CD4-positive, alpha-beta T cell (primary cell): Measurements from ENCODE around the gene FRA10AC1. TPM values are rescaled to one million over a fixed set of nuclear protein-coding genes. Genes with fewer than 3 reads are reported as not detected.
"Not testable (repeated sequence)": the region's sequence is repeated elsewhere in the genome, so short reads cannot be mapped to it uniquely, and the experiment has no call there.

Source experiments
- ATAC-seq: fragments of 200-7000 bp; cut with Tn5 transposase; one replicate; pipeline ENCODE4 v1.10.0; 2022; ENCODE audit warnings: mild to moderate bottlenecking; ENCODE audit not compliant: poor library complexity
- CTCF ChIA-PET: fragments of 350-600 bp; sonication (Branson Sonifier 250); formaldehyde crosslinking; loops from one replicate; lab custom pipeline; 2021; ENCODE audit warnings: antibody characterized with exemption, inconsistent platforms; lab: Charles Lee
- POLR2A ChIA-PET: fragments of 350-600 bp; sonication (Branson Sonifier 250); formaldehyde crosslinking; loops from one replicate; lab custom pipeline; 2021; ENCODE audit warnings: antibody characterized with exemption, inconsistent platforms; lab: Charles Lee
- DNase-seq, 14 experiments: peaks; one replicate each; pipeline ENCODE4 v3.0.0-alpha.2; 2013 to 2020; ENCODE audit warnings: mixed read lengths in 2 of 14
- H3K27ac ChIP-seq, 2 donors: one replicate each; pipeline versions ENCODE4 v1.5.1 to v1.7.0; 2013; ENCODE audit warnings: low read length in 2 of 2, low read depth in 1 of 2, mild to moderate bottlenecking in 1 of 2
- H3K27me3 ChIP-seq, 2 experiments: 1 replicate in 1 of 2; 2 replicates in 1 of 2; pipeline versions ENCODE4 v1.6.1 to v1.7.0; 2013; ENCODE audit warnings: low read length in 2 of 2, control low read depth in 1 of 2, mild to moderate bottlenecking in 1 of 2, moderate library complexity in 1 of 2; ENCODE audit not compliant: insufficient read depth in 2 of 2, control insufficient read depth in 1 of 2
- H3K36me3 ChIP-seq: one replicate; pipeline ENCODE4 v1.6.1; 2013; ENCODE audit warnings: low read length, control low read depth; ENCODE audit not compliant: insufficient read depth
- H3K4me1 ChIP-seq: one replicate; pipeline ENCODE4 v1.6.1; 2013; ENCODE audit warnings: low read length, control low read depth; ENCODE audit not compliant: insufficient read depth
- H3K4me3 ChIP-seq: one replicate; pipeline ENCODE4 v1.5.1; 2013; ENCODE audit warnings: mild to moderate bottlenecking, low read length, moderate library complexity
- H3K9me3 ChIP-seq, 2 experiments: 1 replicate in 1 of 2; 2 replicates in 1 of 2; pipeline versions ENCODE4 v1.6.1 to v1.7.0; 2013; ENCODE audit warnings: low read length in 2 of 2, mild to moderate bottlenecking in 2 of 2, control low read depth in 1 of 2, moderate library complexity in 1 of 2; ENCODE audit not compliant: control insufficient read depth in 1 of 2, insufficient read depth in 1 of 2
- H3K27ac Mint-ChIP-seq: one replicate; pipeline ENCODE4 v1.8.0; 2020; ENCODE audit warnings: mixed read lengths
- H3K27me3 Mint-ChIP-seq: one replicate; pipeline ENCODE4 v1.8.0; 2021; ENCODE audit warnings: mixed read lengths
- H3K36me3 Mint-ChIP-seq: one replicate; pipeline ENCODE4 v1.8.0; 2021; ENCODE audit warnings: low read depth, mixed read lengths
- H3K4me1 Mint-ChIP-seq: one replicate; pipeline ENCODE4 v1.8.0; 2021; ENCODE audit warnings: low read depth, mixed read lengths
- H3K4me3 Mint-ChIP-seq: one replicate; pipeline ENCODE4 v1.8.0; 2020; ENCODE audit warnings: mild to moderate bottlenecking, mixed read lengths
- H3K9me3 Mint-ChIP-seq: one replicate; pipeline ENCODE4 v1.8.0; 2020; ENCODE audit warnings: mixed read lengths
- intact Hi-C, 2 experiments: fragments of 100-400 bp; cut with DNase I in 1 of 2; cut with micrococcal nuclease in 1 of 2; formaldehyde crosslinking; loops; one replicate each; pipeline versions ENCODE4 v1.15.1 to v1.9.0; 2023 to 2025; cut with DNase I, micrococcal nuclease
- total RNA-seq, 174 experiments: library from RNA in 2 of 174; stranded (reverse) in 2 of 174; gene quantifications; one replicate each; pipeline ENCODE4 v1.2.3 and lab custom pipeline; 2021 to 2026
- TF ChIP-seq, protein P1 (sequence below): fragments of 200-600 bp; IDR thresholded peaks from one replicate; pipeline ENCODE4 v1.8.0; 2022; ENCODE audit warnings: antibody characterized with exemption, mild to moderate bottlenecking

FRA10AC1 gene
- total RNA-seq, 2 experiments from 2014 or later, result 10.0 to 10.3 TPM

DNA sequence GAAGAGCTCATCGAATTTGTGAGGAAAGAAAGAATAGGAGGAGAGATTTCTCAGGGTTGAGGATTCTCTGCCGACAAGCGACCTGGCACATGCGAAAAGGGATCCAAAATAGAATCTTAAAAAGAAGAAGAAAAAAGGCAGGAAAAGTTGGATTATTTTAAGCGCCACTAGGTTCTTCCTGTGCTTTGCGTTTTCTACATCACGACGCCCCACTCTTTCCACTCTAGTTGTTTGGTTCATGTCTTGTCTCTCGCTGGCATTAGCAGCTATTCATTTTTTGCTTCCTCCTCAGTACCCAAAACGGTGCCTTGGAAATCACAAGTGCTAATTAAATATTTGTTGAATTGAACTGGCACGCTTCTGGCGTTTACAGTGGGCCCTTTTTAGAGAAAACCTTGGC, 674 bp upstream of the FRA10AC1 start:
- DNase-seq (peak in 5 of 14 experiments; percentile 2 to 42 (median 32)), ATAC-seq (no peak)
- Mint-ChIP-seq H3K27me3 (no peaks in the 10 kb centered on the region), H3K36me3 (peaks cover 14% of the 10 kb centered on the region), H3K4me1 (peaks cover 17% of the 10 kb centered on the region), H3K9me3 (no peaks in the 10 kb centered on the region), H3K4me3 (no peak overlapping the region), H3K27ac (no peak overlapping the region)
- Histone ChIP-seq H3K36me3 (peaks cover 13% of the 10 kb centered on the region), H3K27me3 (no peaks in the 10 kb centered on the region), H3K9me3 (no peaks in the 10 kb centered on the region), H3K4me3 (peak overlapping the region; percentile 87), H3K27ac (peak overlapping the region; percentile 71 to 77), H3K4me1 (peaks cover 5% of the 10 kb centered on the region)
- ChIA-PET CTCF (interaction anchor here (0.6 kb wide), 1 partner anchor 1410 kb away, joined by 4 read pairs; no protein-coding TSS in a partner anchor), POLR2A (interaction anchor here (0.7 to 1.2 kb wide), 3 partner anchors 11 to 855 kb away, joined by 3 to 5 read pairs (median 4); partner anchors contain the start of gene EXOC6)
- TF ChIP-seq, protein P1, sequence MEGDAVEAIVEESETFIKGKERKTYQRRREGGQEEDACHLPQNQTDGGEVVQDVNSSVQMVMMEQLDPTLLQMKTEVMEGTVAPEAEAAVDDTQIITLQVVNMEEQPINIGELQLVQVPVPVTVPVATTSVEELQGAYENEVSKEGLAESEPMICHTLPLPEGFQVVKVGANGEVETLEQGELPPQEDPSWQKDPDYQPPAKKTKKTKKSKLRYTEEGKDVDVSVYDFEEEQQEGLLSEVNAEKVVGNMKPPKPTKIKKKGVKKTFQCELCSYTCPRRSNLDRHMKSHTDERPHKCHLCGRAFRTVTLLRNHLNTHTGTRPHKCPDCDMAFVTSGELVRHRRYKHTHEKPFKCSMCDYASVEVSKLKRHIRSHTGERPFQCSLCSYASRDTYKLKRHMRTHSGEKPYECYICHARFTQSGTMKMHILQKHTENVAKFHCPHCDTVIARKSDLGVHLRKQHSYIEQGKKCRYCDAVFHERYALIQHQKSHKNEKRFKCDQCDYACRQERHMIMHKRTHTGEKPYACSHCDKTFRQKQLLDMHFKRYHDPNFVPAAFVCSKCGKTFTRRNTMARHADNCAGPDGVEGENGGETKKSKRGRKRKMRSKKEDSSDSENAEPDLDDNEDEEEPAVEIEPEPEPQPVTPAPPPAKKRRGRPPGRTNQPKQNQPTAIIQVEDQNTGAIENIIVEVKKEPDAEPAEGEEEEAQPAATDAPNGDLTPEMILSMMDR, result no peak
- intact Hi-C loops, result loop anchor here in 1 of 2 experiments (2.0 to 10.0 kb wide), 5 partner anchors 189 to 1111 kb away; partner anchors contain the start of genes EXOC6, KIF11, NOC3L and SLC35G1

DNA sequence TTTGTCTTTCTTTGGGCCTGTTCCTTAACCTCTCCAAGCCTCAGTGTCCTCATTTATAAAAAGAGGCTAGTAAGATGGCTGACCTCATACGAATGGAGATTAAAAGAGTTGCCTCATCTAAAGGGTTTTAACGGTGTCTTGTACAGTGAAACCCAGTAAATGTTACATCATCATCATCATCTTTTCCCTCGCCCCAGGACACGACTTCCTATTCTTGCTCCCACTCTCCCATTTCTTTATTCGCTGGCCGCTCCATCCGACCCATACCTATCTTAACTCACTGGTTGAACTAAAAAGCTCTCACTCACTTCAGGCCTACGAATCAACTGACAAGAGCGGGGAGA, 554 bp downstream of the FRA10AC1 start:
- no peaks in the 10 kb centered on the region for H3K27me3 ChIP-seq
- Mint-ChIP-seq H3K36me3 (peaks cover 22% of the 10 kb centered on the region), H3K9me3 (no peaks in the 10 kb centered on the region), H3K27me3 (no peaks in the 10 kb centered on the region), H3K4me1 (peaks cover 25% of the 10 kb centered on the region), H3K27ac (no peak overlapping the region), H3K4me3 (no peak overlapping the region)
- intact Hi-C loops, result loop anchor here (1.0 to 10.0 kb wide), 6 partner anchors 190 to 1110 kb away; partner anchors contain the start of genes NOC3L (in 2 of the 2), EXOC6 (in 1 of the 2), KIF11 (in 1 of the 2) and SLC35G1 (in 1 of the 2)
- ChIA-PET CTCF (interaction anchor here (0.9 kb wide), 1 partner anchor 853 kb away, joined by 3 read pairs; no protein-coding TSS in a partner anchor), POLR2A (interaction anchor here (1.0 to 1.3 kb wide), 3 partner anchors 9 to 1128 kb away, joined by 3 read pairs; partner anchors contain the start of gene IDE)
- H3K4me1 ChIP-seq, result peaks cover 5% of the 10 kb centered on the region
- peak overlapping the region; percentile 67 to 77 for H3K27ac ChIP-seq
- H3K36me3 ChIP-seq, result peaks cover 19% of the 10 kb centered on the region
- TF ChIP-seq, protein P1, result no peak
- no peaks in the 10 kb centered on the region for H3K9me3 ChIP-seq
- DNase-seq (peak in 2 of 14 experiments; percentile 6 to 12), ATAC-seq (peak; percentile 45)
- H3K4me3 ChIP-seq, result peak overlapping the region; percentile 87

DNA sequence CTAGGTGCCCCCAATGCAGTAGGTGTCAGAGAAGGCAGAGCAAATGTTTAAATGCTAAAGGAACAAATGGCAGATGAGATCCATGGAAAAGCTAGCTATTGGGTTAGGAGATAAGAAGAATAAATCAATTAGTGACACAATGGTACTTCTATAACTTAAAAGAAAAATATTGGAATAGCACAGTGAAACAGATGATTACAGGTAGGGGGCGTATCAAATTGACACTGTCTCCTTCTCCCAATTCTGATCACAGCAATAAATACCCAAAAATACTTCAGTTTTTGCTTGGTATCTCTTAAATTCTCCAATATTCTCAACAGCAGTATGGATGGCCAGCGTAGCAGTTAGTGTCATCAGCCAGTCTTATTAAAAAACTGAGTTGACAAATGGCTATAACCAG, 5.2 kb downstream of the FRA10AC1 start:
- Histone ChIP-seq H3K36me3 (peaks cover 52% of the 10 kb centered on the region), H3K4me3 (no peak overlapping the region), H3K27ac (no peak overlapping the region), H3K27me3 (no peaks in the 10 kb centered on the region), H3K9me3 (no peaks in the 10 kb centered on the region), H3K4me1 (peaks cover 5% of the 10 kb centered on the region)
- H3K9me3 Mint-ChIP-seq, result no peaks in the 10 kb centered on the region
- ChIA-PET CTCF (no interaction called here), POLR2A (no interaction called here)
- TF ChIP-seq, protein P1, result no peak
- ATAC-seq (no peak), DNase-seq (no peak)
- no peak overlapping the region for H3K4me3 Mint-ChIP-seq
- peaks cover 61% of the 10 kb centered on the region for H3K36me3 Mint-ChIP-seq
- no peak overlapping the region for H3K27ac Mint-ChIP-seq
- H3K4me1 Mint-ChIP-seq, result peaks cover 27% of the 10 kb centered on the region
- H3K27me3 Mint-ChIP-seq, result no peaks in the 10 kb centered on the region
- intact Hi-C loops, result no loop called here

DNA sequence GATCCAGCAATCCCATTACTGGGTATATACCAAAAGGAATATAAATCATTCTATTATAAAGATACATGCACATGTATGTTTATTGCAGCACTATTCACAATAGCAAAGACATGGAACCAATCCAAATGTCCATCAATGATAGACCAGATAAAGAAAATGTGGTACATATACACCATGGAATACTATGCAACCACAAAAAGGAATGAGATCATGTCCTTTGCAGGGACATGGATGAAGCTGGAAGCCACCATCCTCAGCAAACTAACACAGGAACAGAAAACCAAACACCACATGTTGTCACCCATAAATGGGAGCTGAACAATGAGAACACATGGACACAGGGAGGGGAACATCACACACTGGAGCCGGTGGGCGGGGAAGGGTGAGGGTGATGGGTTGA, 5.8 kb downstream of the FRA10AC1 start:
- intact Hi-C loops, H3K27ac ChIP-seq, H3K27me3 ChIP-seq, H3K27me3 Mint-ChIP-seq, DNase-seq, ATAC-seq, H3K9me3 Mint-ChIP-seq, POLR2A ChIA-PET, H3K27ac Mint-ChIP-seq, H3K9me3 ChIP-seq, H3K4me1 ChIP-seq, CTCF ChIA-PET, H3K4me3 Mint-ChIP-seq, H3K4me3 ChIP-seq: not testable (repeated sequence)
- peaks cover 27% of the 10 kb centered on the region for H3K4me1 Mint-ChIP-seq
- H3K36me3 ChIP-seq, result peaks cover 58% of the 10 kb centered on the region
- peaks cover 68% of the 10 kb centered on the region for H3K36me3 Mint-ChIP-seq
